Natural killer cell (primary cell): ENCODE measurements around the gene ZKSCAN1. TPM values are rescaled to one million over a fixed set of nuclear protein-coding genes. Genes with fewer than 3 reads are reported as not detected.
A peak's percentile ranks its signal among the peaks of the same experiment; 100 is the strongest.
"Not testable (repeated sequence)": the region's sequence is repeated elsewhere in the genome, so short reads cannot be mapped to it uniquely, and the experiment has no call there.

ENCODE experiments used
- ATAC-seq, 3 donors: fragments of 150-1000 bp in 2 of 3; fragments of 200-7000 bp in 1 of 3; cut with Tn5 transposase; 1 replicate in 1 of 3; 2 replicates in 2 of 3; pipeline ENCODE4 v1.10.0; 2021; ENCODE audit warnings: mild to moderate bottlenecking in 2 of 3, moderate library complexity in 2 of 3
- DNase-seq, 2 donors: peaks; one replicate each; pipeline versions ENCODE4 v3.0.0 to v3.0.0-alpha.2; 2013 to 2021; ENCODE audit warnings: mixed read lengths in 1 of 2
- H3K27ac ChIP-seq: one replicate; pipeline ENCODE4 v1.5.1; 2013; ENCODE audit warnings: mild to moderate bottlenecking, low read length
- H3K27me3 ChIP-seq: one replicate; pipeline ENCODE4 v1.6.1; 2013; ENCODE audit warnings: low read length; ENCODE audit not compliant: control insufficient read depth, insufficient read depth
- H3K36me3 ChIP-seq: one replicate; pipeline ENCODE4 v1.6.1; 2013; ENCODE audit warnings: low read length; ENCODE audit not compliant: control insufficient read depth, insufficient read depth
- H3K4me1 ChIP-seq: one replicate; pipeline ENCODE4 v1.6.1; 2013; ENCODE audit warnings: low read length; ENCODE audit not compliant: control insufficient read depth, insufficient read depth
- H3K4me3 ChIP-seq: one replicate; pipeline ENCODE4 v1.5.1; 2013; ENCODE audit warnings: low read length
- H3K9me3 ChIP-seq: one replicate; pipeline ENCODE4 v1.6.1; 2013; ENCODE audit warnings: low read length; ENCODE audit not compliant: control insufficient read depth, insufficient read depth
- H3K27ac Mint-ChIP-seq, 2 donors: one replicate each; pipeline ENCODE4 v1.8.0; 2022; ENCODE audit warnings: mild to moderate bottlenecking in 2 of 2, mixed read lengths in 2 of 2, moderate library complexity in 1 of 2
- H3K27me3 Mint-ChIP-seq, 2 donors: one replicate each; pipeline ENCODE4 v1.8.0; 2022; ENCODE audit warnings: low read depth in 2 of 2, mixed read lengths in 2 of 2
- H3K36me3 Mint-ChIP-seq: one replicate; pipeline ENCODE4 v1.8.0; 2022; ENCODE audit warnings: mixed read lengths
- H3K4me1 Mint-ChIP-seq, 2 donors: one replicate each; pipeline ENCODE4 v1.8.0; 2022; ENCODE audit warnings: mixed read lengths in 2 of 2
- H3K4me3 Mint-ChIP-seq: one replicate; pipeline ENCODE4 v1.8.0; 2022; ENCODE audit warnings: mild to moderate bottlenecking, moderate library complexity, mixed read lengths
- H3K9me3 Mint-ChIP-seq, 2 donors: one replicate each; pipeline ENCODE4 v1.8.0; 2022; ENCODE audit warnings: mixed read lengths in 2 of 2
- CTCF ChIP-seq: fragments of 200-600 bp; IDR thresholded peaks from one replicate; pipeline ENCODE4 v1.8.0; 2022; ENCODE audit warnings: antibody characterized with exemption
- WGBS: methylation state at CpG from one replicate; pipeline ENCODE4 v1.1.7; 2013; ENCODE audit warnings: missing lambda C conversion rate; ENCODE audit not compliant: insufficient coverage; 5-methylcytosine and 5-hydroxymethylcytosine counted together
- intact Hi-C: fragments of 100-400 bp; cut with micrococcal nuclease; formaldehyde crosslinking; loops from one replicate; pipeline ENCODE4 v1.14.2; 2022
- total RNA-seq, 4 donors: library from RNA; stranded (reverse); fragments of 120-200 nt in 1 of 4; gene quantifications; one replicate each; pipeline versions ENCODE4 v1.2.3 to v1.2.4, GENCODE V29; 2013 to 2022

The ZKSCAN1 gene
- total RNA-seq, 3 donors from 2014 or later (not counting 1 experiment from before 2014, with no cell fraction given) = 57.6 to 62.5 (median 60.8) TPM

GRCh38 chr7:100008525-100008924 lies 6.9 kb upstream of the ZKSCAN1 start:
- Histone ChIP-seq H3K36me3 (no peaks in the 10 kb centered on the region), H3K4me1 (no peaks in the 10 kb centered on the region), H3K4me3 (no peak overlapping the region), H3K27me3 (no peaks in the 10 kb centered on the region), H3K27ac (no peak overlapping the region), H3K9me3 (no peaks in the 10 kb centered on the region)
- H3K36me3 Mint-ChIP-seq = no peaks in the 10 kb centered on the region
- intact Hi-C loops = no loop called here
- DNase-seq (no peak), ATAC-seq (no peak)
- TF ChIP-seq CTCF = no peak
- no peaks in the 10 kb centered on the region for H3K4me1 Mint-ChIP-seq
- H3K27me3 Mint-ChIP-seq = peaks cover 6 to 9% of the 10 kb centered on the region in 2 donors
- WGBS = 90% methylated on average over 10 of the region's 10 CpGs
- no peaks in the 10 kb centered on the region for H3K9me3 Mint-ChIP-seq
- H3K4me3 Mint-ChIP-seq = no peak overlapping the region
- H3K27ac Mint-ChIP-seq = no peak overlapping the region

- H3K36me3 Mint-ChIP-seq, H3K9me3 Mint-ChIP-seq, H3K4me3 ChIP-seq, H3K27ac ChIP-seq, H3K27me3 Mint-ChIP-seq, intact Hi-C loops, H3K4me3 Mint-ChIP-seq, H3K27me3 ChIP-seq, DNase-seq, H3K4me1 Mint-ChIP-seq, H3K36me3 ChIP-seq, H3K9me3 ChIP-seq, H3K27ac Mint-ChIP-seq, H3K4me1 ChIP-seq, ATAC-seq: not testable (repeated sequence)
- WGBS = 80% methylated on average over 8 of the region's 8 CpGs
Measured at GRCh38 chr7:100009952-100010351, 5.4 kb upstream of the ZKSCAN1 start.

GRCh38 chr7:100010901-100011300 lies 4.5 kb upstream of the ZKSCAN1 start:
- Histone ChIP-seq H3K27me3 (no peaks in the 10 kb centered on the region), H3K27ac (no peak overlapping the region), H3K36me3 (no peaks in the 10 kb centered on the region), H3K9me3 (no peaks in the 10 kb centered on the region), H3K4me1 (peaks cover 8% of the 10 kb centered on the region), H3K4me3 (no peak overlapping the region)
- no peaks in the 10 kb centered on the region for H3K9me3 Mint-ChIP-seq
- H3K27me3 Mint-ChIP-seq = peaks cover 5 to 6% of the 10 kb centered on the region in 2 donors
- 72% methylated on average over 2 of the region's 2 CpGs for WGBS
- no peak overlapping the region for H3K4me3 Mint-ChIP-seq
- peaks cover 4 to 5% of the 10 kb centered on the region in 2 donors for H3K4me1 Mint-ChIP-seq
- DNase-seq = no peak
- ATAC-seq = no peak
- H3K27ac Mint-ChIP-seq = no peak overlapping the region
- no peaks in the 10 kb centered on the region for H3K36me3 Mint-ChIP-seq
- intact Hi-C loops = no loop called here
- TF ChIP-seq CTCF = no peak

- Histone ChIP-seq H3K4me3 (no peak overlapping the region), H3K9me3 (no peaks in the 10 kb centered on the region), H3K4me1 (peaks cover 14% of the 10 kb centered on the region), H3K27me3 (no peaks in the 10 kb centered on the region), H3K27ac (no peak overlapping the region), H3K36me3 (no peaks in the 10 kb centered on the region)
- ATAC-seq (no peak), DNase-seq (no peak)
- Mint-ChIP-seq H3K36me3 (no peaks in the 10 kb centered on the region), H3K27ac (no peak overlapping the region), H3K9me3 (no peaks in the 10 kb centered on the region), H3K4me3 (peak overlapping the region; percentile 13), H3K4me1 (peaks cover 10 to 11% of the 10 kb centered on the region in 2 donors), H3K27me3 (peaks cover 5 to 6% of the 10 kb centered on the region in 2 donors)
- intact Hi-C loops = no loop called here
- WGBS = 92% methylated on average over 2 of the region's 3 CpGs
- no peak for TF ChIP-seq CTCF
Measured at GRCh38 chr7:100011516-100011915, 3.9 kb upstream of the ZKSCAN1 start.

- ATAC-seq, H3K4me3 Mint-ChIP-seq, H3K27me3 ChIP-seq, H3K4me3 ChIP-seq, H3K36me3 Mint-ChIP-seq, H3K27me3 Mint-ChIP-seq, DNase-seq, H3K9me3 ChIP-seq, H3K36me3 ChIP-seq, H3K27ac Mint-ChIP-seq, H3K27ac ChIP-seq, H3K9me3 Mint-ChIP-seq, intact Hi-C loops: not testable (repeated sequence)
- H3K4me1 ChIP-seq = peaks cover 19% of the 10 kb centered on the region
- 75% methylated on average over 14 of the region's 14 CpGs for WGBS
- H3K4me1 Mint-ChIP-seq = peaks cover 14% of the 10 kb centered on the region in 2 donors
Measured at GRCh38 chr7:100012385-100013327, 2.7 kb upstream of the ZKSCAN1 start.
